ENCODE measurements around the gene VTI1B.
"Not testable (repeated sequence)": the region's sequence is repeated elsewhere in the genome, so short reads cannot be mapped to it uniquely, and the experiment has no call there.

The VTI1B gene

GRCh38 chr14:67627519-67627918, 46.9 kb downstream of the VTI1B start:
- Mint-ChIP-seq H3K4me1 (peaks cover 9% of the 10 kb centered on the region), H3K27ac (no peak overlapping the region), H3K9me3 (no peaks in the 10 kb centered on the region), H3K27me3 (no peaks in the 10 kb centered on the region), H3K36me3 (ENCODE audit: low read depth) (no peaks in the 10 kb centered on the region), H3K4me3 (no peak overlapping the region)
- ATAC-seq, result no peak
- no peak for DNase-seq

- H3K9me3 Mint-ChIP-seq; H3K27ac Mint-ChIP-seq; DNase-seq; H3K4me3 Mint-ChIP-seq; H3K36me3 Mint-ChIP-seq (ENCODE audit: low read depth); H3K27me3 Mint-ChIP-seq: not testable (repeated sequence)
- peak; percentile 40 for ATAC-seq
- peaks cover 14% of the 10 kb centered on the region for H3K4me1 Mint-ChIP-seq
Observed at GRCh38 chr14:67626131-67626530, 48.3 kb downstream of the VTI1B start.

- ATAC-seq (no peak), DNase-seq (no peak)
- Mint-ChIP-seq H3K4me1 (peaks cover 30% of the 10 kb centered on the region), H3K27ac (peak overlapping the region; percentile 70), H3K4me3 (peak overlapping the region; percentile 15), H3K36me3 (ENCODE audit: low read depth) (no peaks in the 10 kb centered on the region), H3K9me3 (no peaks in the 10 kb centered on the region), H3K27me3 (peaks cover 12% of the 10 kb centered on the region)
Observed at GRCh38 chr14:67623114-67623513, 51.3 kb downstream of the VTI1B start.

GRCh38 chr14:67622675-67623074, 51.8 kb downstream of the VTI1B start:
- H3K27ac Mint-ChIP-seq, result peak overlapping the region; percentile 70
- peak; percentile 33 for ATAC-seq
- no peak overlapping the region for H3K4me3 Mint-ChIP-seq
- no peaks in the 10 kb centered on the region for H3K36me3 Mint-ChIP-seq (ENCODE audit: low read depth)
- no peak for DNase-seq
- peaks cover 30% of the 10 kb centered on the region for H3K4me1 Mint-ChIP-seq
- no peaks in the 10 kb centered on the region for H3K9me3 Mint-ChIP-seq
- peaks cover 12% of the 10 kb centered on the region for H3K27me3 Mint-ChIP-seq

GRCh38 chr14:67620217-67620785, 54.1 kb downstream of the VTI1B start:
- Mint-ChIP-seq H3K9me3 (no peaks in the 10 kb centered on the region), H3K4me3 (peak overlapping the region; percentile 80), H3K27me3 (peaks cover 12% of the 10 kb centered on the region), H3K4me1 (peaks cover 30% of the 10 kb centered on the region), H3K36me3 (ENCODE audit: low read depth) (no peaks in the 10 kb centered on the region), H3K27ac (no peak overlapping the region)
- ATAC-seq (no peak), DNase-seq (no peak)

GRCh38 chr14:67619446-67620216, 54.8 kb downstream of the VTI1B start, which contains the start of gene ARG2:
ARG2 (plus strand) TSS chr14:67619920; CDS start chr14:67619978, 58 bp downstream.
- ATAC-seq (peak; percentile 93), DNase-seq (peak; percentile 98)
- H3K27me3 Mint-ChIP-seq, result peaks cover 12% of the 10 kb centered on the region
- H3K4me1 Mint-ChIP-seq, result peaks cover 30% of the 10 kb centered on the region
- peak within 1 kb of the TSS; percentile 77 for H3K27ac Mint-ChIP-seq
- no peaks in the 10 kb centered on the region for H3K9me3 Mint-ChIP-seq
- no peaks in the 10 kb centered on the region for H3K36me3 Mint-ChIP-seq (ENCODE audit: low read depth)
- peak within 1 kb of the TSS; percentile 80 for H3K4me3 Mint-ChIP-seq

GRCh38 chr14:67618617-67619063, 55.8 kb downstream of the VTI1B start:
- no peaks in the 10 kb centered on the region for H3K9me3 Mint-ChIP-seq
- ATAC-seq (peak; percentile 50), DNase-seq (peak; percentile 12)

GRCh38 chr14:67610491-67610890, 63.9 kb downstream of the VTI1B start:
- no peaks in the 10 kb centered on the region for H3K36me3 Mint-ChIP-seq (ENCODE audit: low read depth)
- DNase-seq, result no peak
- peaks cover 9% of the 10 kb centered on the region for H3K4me1 Mint-ChIP-seq
- H3K27ac Mint-ChIP-seq, result no peak overlapping the region
- peak; percentile 78 for ATAC-seq
- no peaks in the 10 kb centered on the region for H3K27me3 Mint-ChIP-seq
- no peaks in the 10 kb centered on the region for H3K9me3 Mint-ChIP-seq
- H3K4me3 Mint-ChIP-seq, result no peak overlapping the region

More at GRCh38 chr14:67618617-67619063, 55.8 kb downstream of the VTI1B start:
- Mint-ChIP-seq H3K27ac (peak overlapping the region; percentile 77), H3K27me3 (peaks cover 12% of the 10 kb centered on the region), H3K4me3 (peak overlapping the region; percentile 80), H3K4me1 (peaks cover 30% of the 10 kb centered on the region), H3K36me3 (ENCODE audit: low read depth) (no peaks in the 10 kb centered on the region)

GRCh38 chr14:67609642-67610310, 64.7 kb downstream of the VTI1B start:
- Mint-ChIP-seq H3K4me3 (no peak overlapping the region), H3K27ac (no peak overlapping the region), H3K4me1 (peaks cover 9% of the 10 kb centered on the region), H3K9me3 (no peaks in the 10 kb centered on the region), H3K36me3 (ENCODE audit: low read depth) (no peaks in the 10 kb centered on the region), H3K27me3 (no peaks in the 10 kb centered on the region)
- DNase-seq, result no peak
- ATAC-seq, result no peak

- DNase-seq, result no peak
- Mint-ChIP-seq H3K4me1 (peaks cover 9% of the 10 kb centered on the region), H3K9me3 (no peaks in the 10 kb centered on the region), H3K27me3 (no peaks in the 10 kb centered on the region), H3K36me3 (ENCODE audit: low read depth) (no peaks in the 10 kb centered on the region), H3K27ac (no peak overlapping the region), H3K4me3 (no peak overlapping the region)
- ATAC-seq, result no peak
Observed at GRCh38 chr14:67607646-67608045, 66.8 kb downstream of the VTI1B start.

- Mint-ChIP-seq H3K9me3 (peaks cover 6% of the 10 kb centered on the region), H3K4me1 (peaks cover 28% of the 10 kb centered on the region), H3K27me3 (no peaks in the 10 kb centered on the region), H3K4me3 (no peak overlapping the region), H3K27ac (no peak overlapping the region), H3K36me3 (ENCODE audit: low read depth) (peaks cover 3% of the 10 kb centered on the region)
- ATAC-seq (no peak), DNase-seq (no peak)
Observed at GRCh38 chr14:67602995-67603545, 71.4 kb downstream of the VTI1B start.

GRCh38 chr14:67602076-67602475, 72.4 kb downstream of the VTI1B start:
- Mint-ChIP-seq H3K4me1 (peaks cover 37% of the 10 kb centered on the region), H3K27ac (no peak overlapping the region), H3K27me3 (no peaks in the 10 kb centered on the region), H3K9me3 (peaks cover 6% of the 10 kb centered on the region), H3K36me3 (ENCODE audit: low read depth) (peaks cover 3% of the 10 kb centered on the region), H3K4me3 (no peak overlapping the region)
- ATAC-seq (no peak), DNase-seq (no peak)

- not testable (repeated sequence) for H3K36me3 Mint-ChIP-seq (ENCODE audit: low read depth); H3K9me3 Mint-ChIP-seq; H3K27me3 Mint-ChIP-seq; ATAC-seq; DNase-seq
- peaks cover 39% of the 10 kb centered on the region for H3K4me1 Mint-ChIP-seq
- peak overlapping the region; percentile 99 for H3K4me3 Mint-ChIP-seq
- peak overlapping the region; percentile 95 for H3K27ac Mint-ChIP-seq
Observed at GRCh38 chr14:67600562-67600974, 73.9 kb downstream of the VTI1B start.

GRCh38 chr14:67599698-67600561, 74.5 kb downstream of the VTI1B start, which contains the start of gene PIGH:
PIGH (minus strand) TSS chr14:67600268; CDS start chr14:67600203, 65 bp downstream.
- Mint-ChIP-seq H3K4me1 (peaks cover 39% of the 10 kb centered on the region), H3K36me3 (ENCODE audit: low read depth) (peaks cover 7% of the 10 kb centered on the region), H3K27me3 (no peaks in the 10 kb centered on the region), H3K27ac (peak within 1 kb of the TSS; percentile 95), H3K4me3 (peak within 1 kb of the TSS; percentile 99), H3K9me3 (peaks cover 6% of the 10 kb centered on the region)
- ATAC-seq, result peak; percentile 99
- DNase-seq, result peak; percentile 97
